Osteoblast (primary cell): ENCODE measurements around the gene TASL. TPM values are rescaled to one million over a fixed set of nuclear protein-coding genes. Genes with fewer than 3 reads are reported as not detected.

Experiments
- DNase-seq: peaks from one replicate; pipeline ENCODE4 v3.0.0; 2011; ENCODE audit warnings: low spot score, mixed read lengths; ENCODE audit not compliant: insufficient read length; ENCODE audit errors: missing footprints
- H2AFZ ChIP-seq: 2 replicates; pipeline ENCODE4 v1.6.0; 2011; ENCODE audit warnings: mild to moderate bottlenecking, low read length
- H3K27ac ChIP-seq: 2 replicates; pipeline ENCODE4 v1.5.1; 2011; ENCODE audit warnings: mild to moderate bottlenecking, low read depth, low read length, moderate library complexity
- H3K27me3 ChIP-seq: 2 replicates; pipeline ENCODE4 v1.6.0; 2012; ENCODE audit warnings: mild to moderate bottlenecking, control low read depth, inconsistent platforms, low read length, moderate library complexity; ENCODE audit not compliant: insufficient read depth
- H3K36me3 ChIP-seq: 2 replicates; pipeline ENCODE4 v1.5.1; 2011; ENCODE audit warnings: mild to moderate bottlenecking, low read length, control low read depth, moderate library complexity; ENCODE audit not compliant: insufficient read depth
- H3K4me1 ChIP-seq: 2 replicates; pipeline ENCODE4 v1.5.1; 2011; ENCODE audit warnings: mild to moderate bottlenecking, low read length, control low read depth, moderate library complexity; ENCODE audit not compliant: insufficient read depth
- H3K4me2 ChIP-seq: 2 replicates; pipeline ENCODE4 v1.6.0; 2011; ENCODE audit warnings: mild to moderate bottlenecking, low read length; ENCODE audit not compliant: insufficient read depth
- H3K4me3 ChIP-seq: fragments of 200-600 bp; sonication (generic); 3 replicates; pipeline ENCODE4 v1.5.1; 2012; ENCODE audit warnings: mild to moderate bottlenecking, low read length, inconsistent platforms; ENCODE audit not compliant: insufficient read depth
- H3K79me2 ChIP-seq: 2 replicates; pipeline ENCODE4 v1.6.0; 2012; ENCODE audit warnings: mild to moderate bottlenecking, low read length, control low read depth, inconsistent platforms; ENCODE audit not compliant: insufficient read depth
- H3K9me3 ChIP-seq: 2 replicates; pipeline ENCODE4 v1.5.1; 2011; ENCODE audit warnings: low read depth, low read length, control low read depth
- H4K20me1 ChIP-seq: 2 replicates; pipeline ENCODE4 v1.6.0; 2012; ENCODE audit warnings: mild to moderate bottlenecking, low read length, control low read depth; ENCODE audit not compliant: insufficient read depth
- total RNA-seq: library from RNA; depleted of rRNA; stranded (reverse); fragments of >200 nt; gene quantifications from 2 replicates; pipeline ENCODE4 v1.2.3, GENCODE V29; 2012
- TF ChIP-seq, protein P1 (sequence below): IDR thresholded peaks from 2 replicates; pipeline ENCODE4 v1.5.1; 2011; ENCODE audit warnings: mild to moderate bottlenecking, low read depth, low read length, moderate library complexity; ENCODE audit errors: extremely low read depth

Gene TASL
- total RNA-seq, 1 donor, result not detected

DNA sequence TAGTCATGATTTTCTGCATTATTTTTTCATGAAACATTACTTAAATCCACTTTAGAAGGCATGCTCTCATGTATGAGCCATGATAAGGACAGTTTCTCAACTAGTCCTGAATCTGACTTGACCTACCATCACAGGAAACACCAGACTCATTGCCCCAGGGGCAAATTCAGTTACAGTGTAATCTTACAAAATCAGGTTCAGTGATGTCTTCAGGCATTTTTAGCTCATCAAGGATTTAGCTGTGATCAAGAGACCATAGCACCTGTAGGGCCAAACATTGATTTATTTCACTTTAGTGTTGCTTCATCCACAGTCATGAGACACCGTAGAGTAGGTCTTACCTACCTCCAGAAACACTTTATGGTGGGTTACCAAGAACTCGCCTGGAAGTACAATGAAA lies 3.1 kb upstream of the TASL start:
- H3K4me2 ChIP-seq, result no peak overlapping the region
- TF ChIP-seq, protein P1, sequence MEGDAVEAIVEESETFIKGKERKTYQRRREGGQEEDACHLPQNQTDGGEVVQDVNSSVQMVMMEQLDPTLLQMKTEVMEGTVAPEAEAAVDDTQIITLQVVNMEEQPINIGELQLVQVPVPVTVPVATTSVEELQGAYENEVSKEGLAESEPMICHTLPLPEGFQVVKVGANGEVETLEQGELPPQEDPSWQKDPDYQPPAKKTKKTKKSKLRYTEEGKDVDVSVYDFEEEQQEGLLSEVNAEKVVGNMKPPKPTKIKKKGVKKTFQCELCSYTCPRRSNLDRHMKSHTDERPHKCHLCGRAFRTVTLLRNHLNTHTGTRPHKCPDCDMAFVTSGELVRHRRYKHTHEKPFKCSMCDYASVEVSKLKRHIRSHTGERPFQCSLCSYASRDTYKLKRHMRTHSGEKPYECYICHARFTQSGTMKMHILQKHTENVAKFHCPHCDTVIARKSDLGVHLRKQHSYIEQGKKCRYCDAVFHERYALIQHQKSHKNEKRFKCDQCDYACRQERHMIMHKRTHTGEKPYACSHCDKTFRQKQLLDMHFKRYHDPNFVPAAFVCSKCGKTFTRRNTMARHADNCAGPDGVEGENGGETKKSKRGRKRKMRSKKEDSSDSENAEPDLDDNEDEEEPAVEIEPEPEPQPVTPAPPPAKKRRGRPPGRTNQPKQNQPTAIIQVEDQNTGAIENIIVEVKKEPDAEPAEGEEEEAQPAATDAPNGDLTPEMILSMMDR, result no peak
- DNase-seq, result no peak
- no peaks in the 10 kb centered on the region for H3K27me3 ChIP-seq
- no peaks in the 10 kb centered on the region for H3K9me3 ChIP-seq
- no peak overlapping the region for H3K27ac ChIP-seq
- no peak overlapping the region for H2AFZ ChIP-seq
- H3K4me1 ChIP-seq, result no peaks in the 10 kb centered on the region
- H3K4me3 ChIP-seq, result no peak overlapping the region
- no peaks in the 10 kb centered on the region for H4K20me1 ChIP-seq
- no peaks in the 10 kb centered on the region for H3K36me3 ChIP-seq
- H3K79me2 ChIP-seq, result no peaks in the 10 kb centered on the region

DNA sequence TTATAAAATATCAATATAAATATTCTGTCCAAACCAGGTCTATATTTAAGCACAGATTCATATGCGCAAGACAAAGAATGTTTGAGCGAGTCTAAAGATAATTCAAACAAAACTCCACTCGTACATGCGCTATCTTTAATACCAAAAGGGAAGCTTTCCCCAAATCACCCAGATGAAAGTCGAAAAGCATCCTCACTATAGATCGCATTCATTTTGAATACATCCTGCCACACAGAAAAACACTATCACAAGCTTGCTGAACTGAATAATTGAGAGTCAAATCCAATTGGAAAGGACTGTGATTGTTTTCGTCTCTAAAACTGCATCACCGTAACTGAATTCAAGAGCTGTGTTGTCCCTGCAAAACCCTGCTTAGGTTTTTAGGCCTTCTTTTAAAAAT lies 685 bp downstream of the TASL start:
- Histone ChIP-seq H3K4me3 (no peak overlapping the region), H3K27ac (no peak overlapping the region), H3K36me3 (no peaks in the 10 kb centered on the region), H3K4me2 (no peak overlapping the region), H4K20me1 (no peaks in the 10 kb centered on the region), H3K9me3 (no peaks in the 10 kb centered on the region), H3K4me1 (no peaks in the 10 kb centered on the region), H3K27me3 (no peaks in the 10 kb centered on the region), H2AFZ (peak overlapping the region; percentile 22), H3K79me2 (no peaks in the 10 kb centered on the region)
- TF ChIP-seq, protein P1, result no peak
- no peak for DNase-seq

- TF ChIP-seq, protein P1, result no peak
- no peak for DNase-seq
- no peaks in the 10 kb centered on the region for H3K9me3 ChIP-seq
- no peaks in the 10 kb centered on the region for H3K36me3 ChIP-seq
- no peak overlapping the region for H3K27ac ChIP-seq
- no peak overlapping the region for H2AFZ ChIP-seq
- H3K4me2 ChIP-seq, result no peak overlapping the region
- H3K4me3 ChIP-seq, result no peak overlapping the region
- H3K4me1 ChIP-seq, result no peaks in the 10 kb centered on the region
- no peaks in the 10 kb centered on the region for H4K20me1 ChIP-seq
- H3K79me2 ChIP-seq, result no peaks in the 10 kb centered on the region
- no peaks in the 10 kb centered on the region for H3K27me3 ChIP-seq
These were observed 4.4 kb downstream of the TASL start for GRCh38 chrX:30573125-30573524.

DNA sequence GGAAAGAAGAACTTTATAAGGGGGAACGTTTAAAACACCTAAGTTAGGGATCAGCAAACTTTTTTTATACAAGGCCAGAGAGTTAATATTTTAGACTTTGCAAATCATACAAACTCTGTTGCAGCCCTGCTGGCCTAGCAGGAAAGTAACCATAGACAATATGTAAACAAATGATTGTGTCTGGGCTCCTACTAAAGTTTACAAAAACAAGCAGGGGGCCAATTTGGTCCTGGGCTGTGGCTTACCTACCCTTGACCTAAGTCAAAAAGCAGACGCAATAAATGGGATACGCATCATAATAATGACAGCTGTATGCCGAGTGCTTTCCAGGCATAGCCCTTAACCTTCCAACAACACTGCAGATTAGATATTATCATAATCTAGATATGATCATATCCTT lies 4.9 kb downstream of the TASL start:
- Histone ChIP-seq H3K4me3 (no peak overlapping the region), H3K9me3 (no peaks in the 10 kb centered on the region), H3K4me1 (no peaks in the 10 kb centered on the region), H2AFZ (no peak overlapping the region), H3K36me3 (no peaks in the 10 kb centered on the region), H3K79me2 (no peaks in the 10 kb centered on the region), H3K4me2 (no peak overlapping the region), H3K27ac (no peak overlapping the region), H4K20me1 (no peaks in the 10 kb centered on the region), H3K27me3 (no peaks in the 10 kb centered on the region)
- DNase-seq, result no peak
- TF ChIP-seq, protein P1, result no peak
